ENCODE results near the gene KIF15. TPM values are rescaled to one million over a fixed set of nuclear protein-coding genes. Genes with fewer than 3 reads are reported as not detected.

The KIF15 gene
- total and polyA plus RNA-seq, 2 experiments from 2014 or later: 3.3 to 3.9 TPM

GRCh38 chr3:44860117-44860516, 98.5 kb downstream of the KIF15 start:
- 95 to 99% methylated on average over 4 of the region's 4 CpGs for WGBS, 2 experiments (ENCODE audit: low coverage in 1 of 2, low lambda C conversion rate in 2 of 2, missing lambda C conversion rate in 2 of 2)
- peaks cover 4% of the 10 kb centered on the region for H3K4me1 ChIP-seq (ENCODE audit: insufficient read depth)
- H3K27ac ChIP-seq: no peak overlapping the region
- no peaks in the 10 kb centered on the region for H3K9me2 ChIP-seq (ENCODE audit: insufficient read depth)
- H3K4me2 ChIP-seq (ENCODE audit: unreplicated experiment): no peak overlapping the region
- no peak overlapping the region for H3K9ac ChIP-seq
- H3K27me3 ChIP-seq (replicated peaks; ENCODE audit: insufficient read depth): no peaks in the 10 kb centered on the region
- H4K20me1 ChIP-seq (ENCODE audit: insufficient read depth): no peaks in the 10 kb centered on the region
- no peaks in the 10 kb centered on the region for H3K36me3 ChIP-seq (ENCODE audit: low read depth)
- peaks cover 9% of the 10 kb centered on the region for H3K79me2 ChIP-seq (ENCODE audit: insufficient read depth)
- no peak overlapping the region for H2AFZ ChIP-seq
- TF ChIP-seq EZH2 (IDR thresholded peaks at IDR 0.05; ENCODE audit: insufficient read depth, poor library complexity, severe bottlenecking) (no peak), EZH2phosphoT487 (IDR thresholded peaks at IDR 0.05; ENCODE audit: insufficient read depth, low read depth) (no peak)
- in situ Hi-C loops (cut with MboI): no loop called here
- no peaks in the 10 kb centered on the region for H3F3A ChIP-seq (ENCODE audit: insufficient read depth)
- no peak for DNase-seq
- H3K4me3 ChIP-seq: no peak overlapping the region
- no peaks in the 10 kb centered on the region for H3K9me3 ChIP-seq (ENCODE audit: low read depth)

- Histone ChIP-seq H3K9me2 (ENCODE audit: insufficient read depth) (no peaks in the 10 kb centered on the region), H3F3A (ENCODE audit: insufficient read depth) (no peaks in the 10 kb centered on the region), H3K4me1 (ENCODE audit: insufficient read depth) (peaks cover 4% of the 10 kb centered on the region), H3K9me3 (ENCODE audit: low read depth) (no peaks in the 10 kb centered on the region), H3K27me3 (replicated peaks; ENCODE audit: insufficient read depth) (no peaks in the 10 kb centered on the region), H4K20me1 (ENCODE audit: insufficient read depth) (no peaks in the 10 kb centered on the region), H2AFZ (peak within 1 kb of the TSS; percentile 87), H3K4me3 (peak within 1 kb of the TSS; percentile 79), H3K9ac (peak within 1 kb of the TSS; percentile 94), H3K36me3 (ENCODE audit: low read depth) (no peaks in the 10 kb centered on the region), H3K4me2 (ENCODE audit: unreplicated experiment) (peak within 1 kb of the TSS; percentile 98), H3K27ac (peak within 1 kb of the TSS; percentile 93), H3K79me2 (ENCODE audit: insufficient read depth) (peaks cover 9% of the 10 kb centered on the region)
- TF ChIP-seq EZH2 (IDR thresholded peaks at IDR 0.05; ENCODE audit: insufficient read depth, poor library complexity, severe bottlenecking) (no peak), EZH2phosphoT487 (IDR thresholded peaks at IDR 0.05; ENCODE audit: insufficient read depth, low read depth) (no peak)
- WGBS, 2 experiments (ENCODE audit: low coverage in 1 of 2, low lambda C conversion rate in 2 of 2, missing lambda C conversion rate in 2 of 2): 2% methylated on average over 65 to 66 of the region's 91 CpGs
- in situ Hi-C loops (cut with MboI): no loop called here
- peak; percentile 97 for DNase-seq
Measured at GRCh38 chr3:44861412-44862225, 100.0 kb downstream of the KIF15 start, which contains the start of gene TMEM42. TMEM42 (plus strand) TSS chr3:44861912; CDS start chr3:44861925, 13 bp downstream.

- Histone ChIP-seq H3K4me1 (ENCODE audit: insufficient read depth) (peaks cover 4% of the 10 kb centered on the region), H2AFZ (peak overlapping the region; percentile 78), H3K27ac (peak overlapping the region; percentile 93), H3K9ac (peak overlapping the region; percentile 94), H3K4me3 (peak overlapping the region; percentile 79), H3K9me3 (ENCODE audit: low read depth) (no peaks in the 10 kb centered on the region), H3K27me3 (replicated peaks; ENCODE audit: insufficient read depth) (no peaks in the 10 kb centered on the region), H3K79me2 (ENCODE audit: insufficient read depth) (peaks cover 9% of the 10 kb centered on the region), H3K9me2 (ENCODE audit: insufficient read depth) (no peaks in the 10 kb centered on the region), H3K36me3 (ENCODE audit: low read depth) (no peaks in the 10 kb centered on the region), H3K4me2 (ENCODE audit: unreplicated experiment) (peak overlapping the region; percentile 98), H4K20me1 (ENCODE audit: insufficient read depth) (no peaks in the 10 kb centered on the region), H3F3A (ENCODE audit: insufficient read depth) (no peaks in the 10 kb centered on the region)
- TF ChIP-seq EZH2phosphoT487 (IDR thresholded peaks at IDR 0.05; ENCODE audit: insufficient read depth, low read depth): no peak
- no peak for TF ChIP-seq EZH2 (IDR thresholded peaks at IDR 0.05; ENCODE audit: insufficient read depth, poor library complexity, severe bottlenecking)
- in situ Hi-C loops (cut with MboI): no loop called here
- DNase-seq: no peak
- WGBS, 2 experiments (ENCODE audit: low coverage in 1 of 2, low lambda C conversion rate in 2 of 2, missing lambda C conversion rate in 2 of 2): 1% methylated on average over 12 to 16 of the region's 25 CpGs
Measured at GRCh38 chr3:44862226-44862637, 100.6 kb downstream of the KIF15 start.

- Histone ChIP-seq H3K9me2 (ENCODE audit: insufficient read depth) (no peaks in the 10 kb centered on the region), H3K4me2 (ENCODE audit: unreplicated experiment) (no peak overlapping the region), H3K9ac (no peak overlapping the region), H3K27ac (no peak overlapping the region), H4K20me1 (ENCODE audit: insufficient read depth) (no peaks in the 10 kb centered on the region), H3K4me3 (no peak overlapping the region), H3K9me3 (ENCODE audit: low read depth) (no peaks in the 10 kb centered on the region), H2AFZ (no peak overlapping the region), H3K36me3 (ENCODE audit: low read depth) (no peaks in the 10 kb centered on the region), H3K4me1 (ENCODE audit: insufficient read depth) (peaks cover 4% of the 10 kb centered on the region), H3K79me2 (ENCODE audit: insufficient read depth) (peaks cover 9% of the 10 kb centered on the region), H3F3A (ENCODE audit: insufficient read depth) (no peaks in the 10 kb centered on the region), H3K27me3 (replicated peaks; ENCODE audit: insufficient read depth) (no peaks in the 10 kb centered on the region)
- TF ChIP-seq EZH2 (IDR thresholded peaks at IDR 0.05; ENCODE audit: insufficient read depth, poor library complexity, severe bottlenecking) (no peak), EZH2phosphoT487 (IDR thresholded peaks at IDR 0.05; ENCODE audit: insufficient read depth, low read depth) (no peak)
- no peak for DNase-seq
- in situ Hi-C loops (cut with MboI): no loop called here
- 71 to 77% methylated on average over 7 of the region's 7 CpGs for WGBS, 2 experiments (ENCODE audit: low coverage in 1 of 2, low lambda C conversion rate in 2 of 2, missing lambda C conversion rate in 2 of 2)
Measured at GRCh38 chr3:44865272-44866035, 103.9 kb downstream of the KIF15 start.

Data from GM23248 (cell line).